B cell (primary cell): ENCODE results near the gene IGF1R. TPM values are rescaled to one million over a fixed set of nuclear protein-coding genes. Genes with fewer than 3 reads are reported as not detected.

ENCODE experiments used
- ATAC-seq: fragments of 200-7000 bp; cut with Tn5 transposase; one replicate; pipeline ENCODE4 v1.10.0; 2021; ENCODE audit warnings: low read depth, mild to moderate bottlenecking, moderate number of reproducible peaks, moderate library complexity
- CTCF ChIA-PET: fragments of 350-600 bp; sonication (Branson Sonifier 250); formaldehyde crosslinking; loops from one replicate; lab custom pipeline; 2021; ENCODE audit warnings: antibody characterized with exemption, inconsistent platforms; lab: Charles Lee
- POLR2A ChIA-PET: fragments of 350-600 bp; sonication (Branson Sonifier 250); formaldehyde crosslinking; loops from one replicate; lab custom pipeline; 2021; ENCODE audit warnings: antibody characterized with exemption; lab: Charles Lee
- DNase-seq: peaks from one replicate; pipeline ENCODE4 v3.0.0; 2013
- H2AFZ ChIP-seq: 2 replicates; pipeline ENCODE4 v1.6.1; 2012; ENCODE audit warnings: mild to moderate bottlenecking, low read depth, low read length; ENCODE audit not compliant: insufficient read depth, poor library complexity, severe bottlenecking
- H3K27ac ChIP-seq, 2 donors: 1 replicate in 1 of 2; 2 replicates in 1 of 2; pipeline ENCODE4 v1.5.1; 2012 to 2013; ENCODE audit warnings: low read length in 2 of 2, mild to moderate bottlenecking in 2 of 2, moderate library complexity in 1 of 2
- H3K27me3 ChIP-seq, 4 experiments: fragments of 200-600 bp in 1 of 4; sonication (generic) in 1 of 4; replicated peaks in 1 of 4; 1 replicate in 2 of 4; 2 replicates in 2 of 4; pipeline versions ENCODE4 v1.6.1 to v1.7.0; 2013 to 2016; ENCODE audit warnings: low read length in 3 of 4, mild to moderate bottlenecking in 2 of 4, mixed read lengths in 1 of 4, moderate library complexity in 1 of 4; ENCODE audit not compliant: insufficient read depth in 4 of 4, control insufficient read depth in 3 of 4; ENCODE audit errors: control extremely low read depth in 1 of 4
- H3K36me3 ChIP-seq, 2 experiments: replicated peaks in 1 of 2; 1 replicate in 1 of 2; 2 replicates in 1 of 2; pipeline versions ENCODE4 v1.6.1 to v1.7.1; 2013; ENCODE audit warnings: low read length in 1 of 2; ENCODE audit not compliant: insufficient read depth in 2 of 2, control insufficient read depth in 1 of 2; ENCODE audit errors: control extremely low read depth in 1 of 2, extremely low read depth in 1 of 2
- H3K4me1 ChIP-seq, 2 donors: fragments of 200-600 bp in 1 of 2; sonication (generic) in 1 of 2; 1 replicate in 1 of 2; 2 replicates in 1 of 2; pipeline versions ENCODE4 v1.5.1 to v1.6.1; 2013 to 2017; ENCODE audit warnings: low read length in 2 of 2; ENCODE audit not compliant: control insufficient read depth in 2 of 2, insufficient read depth in 2 of 2
- H3K4me2 ChIP-seq: replicated peaks from 2 replicates; pipeline ENCODE3; 2012; ENCODE audit warnings: mild to moderate bottlenecking, low read depth, low read length; ENCODE audit not compliant: poor library complexity, severe bottlenecking
- H3K4me3 ChIP-seq, 5 experiments: fragments of 200-600 bp in 1 of 5; sonication (generic) in 1 of 5; 1 replicate in 3 of 5; 2 replicates in 2 of 5; pipeline versions ENCODE4 v1.5.1 to v1.7.0; 2011 to 2016; ENCODE audit warnings: low read length in 4 of 5, mild to moderate bottlenecking in 4 of 5, low read depth in 2 of 5, control low read depth in 1 of 5, moderate library complexity in 1 of 5; ENCODE audit not compliant: insufficient read depth in 1 of 5; ENCODE audit errors: control extremely low read depth in 1 of 5, extremely low read depth in 1 of 5
- H3K79me2 ChIP-seq: fragments of 200-600 bp; sonication (generic); one replicate; pipeline ENCODE4 v1.6.0; 2016; ENCODE audit warnings: low read length; ENCODE audit not compliant: control insufficient read depth, insufficient read depth
- H3K9ac ChIP-seq: fragments of 200-600 bp; sonication (generic); 2 replicates; pipeline ENCODE4 v1.6.1; 2017; ENCODE audit warnings: mild to moderate bottlenecking, low read length, moderate library complexity
- H3K9me3 ChIP-seq, 3 donors: one replicate each; pipeline versions ENCODE4 v1.6.1 to v1.7.1; 2013; ENCODE audit warnings: low read length in 2 of 3; ENCODE audit not compliant: control insufficient read depth in 2 of 3, insufficient read depth in 1 of 3; ENCODE audit errors: control extremely low read depth in 1 of 3
- H4K20me1 ChIP-seq: 2 replicates; pipeline ENCODE4 v1.6.0; 2012; ENCODE audit warnings: mild to moderate bottlenecking, low read length; ENCODE audit not compliant: insufficient read depth, control insufficient read depth, poor library complexity, severe bottlenecking
- H3K27ac Mint-ChIP-seq: one replicate; pipeline ENCODE4 v1.8.0; 2021; ENCODE audit warnings: mixed read lengths
- H3K27me3 Mint-ChIP-seq: one replicate; pipeline ENCODE4 v1.8.0; 2021; ENCODE audit warnings: mixed read lengths
- H3K4me1 Mint-ChIP-seq: one replicate; pipeline ENCODE4 v1.8.0; 2021; ENCODE audit warnings: mixed read lengths
- H3K4me3 Mint-ChIP-seq: one replicate; pipeline ENCODE4 v1.8.0; 2021; ENCODE audit warnings: mixed read lengths
- H3K9me3 Mint-ChIP-seq: one replicate; pipeline ENCODE4 v1.8.0; 2022; ENCODE audit warnings: mixed read lengths; ENCODE audit not compliant: insufficient read depth
- EZH2 ChIP-seq: IDR thresholded peaks from 2 replicates; pipeline ENCODE4 v1.6.1; 2012; ENCODE audit warnings: borderline replicate concordance, low read depth, mild to moderate bottlenecking, moderate library complexity, low read length; ENCODE audit not compliant: insufficient read depth, poor library complexity, severe bottlenecking
- WGBS: methylation state at CpG from one replicate; pipeline ENCODE4 v1.1.5; 2013; ENCODE audit warnings: missing lambda C conversion rate; ENCODE audit not compliant: insufficient coverage; 5-methylcytosine and 5-hydroxymethylcytosine counted together
- intact Hi-C: fragments of 100-400 bp; cut with micrococcal nuclease; formaldehyde crosslinking; loops from one replicate; pipeline ENCODE4 v1.10.0; 2022
- polyA plus RNA-seq: library from polyadenylated mRNA; depleted of rRNA; stranded (reverse); fragments of >200 nt; gene quantifications from 2 replicates; pipeline ENCODE4 v1.2.3, GENCODE V29; 2012
- total RNA-seq, 2 donors: library from RNA; stranded (reverse); fragments of 120-200 nt in 1 of 2; gene quantifications; 1 replicate in 1 of 2; 2 replicates in 1 of 2; pipeline versions ENCODE4 v1.2.3 to v1.2.4, GENCODE V29; 2013 to 2022
- TF ChIP-seq, protein P1 (sequence below): fragments of 200-600 bp; IDR thresholded peaks from one replicate; pipeline ENCODE4 v1.8.0; 2022; ENCODE audit warnings: antibody characterized with exemption, mild to moderate bottlenecking

The IGF1R gene
- total and polyA plus RNA-seq, 2 donors (not counting 1 experiment from before 2014, with no cell fraction given) = 5.4 to 23.1 TPM

DNA sequence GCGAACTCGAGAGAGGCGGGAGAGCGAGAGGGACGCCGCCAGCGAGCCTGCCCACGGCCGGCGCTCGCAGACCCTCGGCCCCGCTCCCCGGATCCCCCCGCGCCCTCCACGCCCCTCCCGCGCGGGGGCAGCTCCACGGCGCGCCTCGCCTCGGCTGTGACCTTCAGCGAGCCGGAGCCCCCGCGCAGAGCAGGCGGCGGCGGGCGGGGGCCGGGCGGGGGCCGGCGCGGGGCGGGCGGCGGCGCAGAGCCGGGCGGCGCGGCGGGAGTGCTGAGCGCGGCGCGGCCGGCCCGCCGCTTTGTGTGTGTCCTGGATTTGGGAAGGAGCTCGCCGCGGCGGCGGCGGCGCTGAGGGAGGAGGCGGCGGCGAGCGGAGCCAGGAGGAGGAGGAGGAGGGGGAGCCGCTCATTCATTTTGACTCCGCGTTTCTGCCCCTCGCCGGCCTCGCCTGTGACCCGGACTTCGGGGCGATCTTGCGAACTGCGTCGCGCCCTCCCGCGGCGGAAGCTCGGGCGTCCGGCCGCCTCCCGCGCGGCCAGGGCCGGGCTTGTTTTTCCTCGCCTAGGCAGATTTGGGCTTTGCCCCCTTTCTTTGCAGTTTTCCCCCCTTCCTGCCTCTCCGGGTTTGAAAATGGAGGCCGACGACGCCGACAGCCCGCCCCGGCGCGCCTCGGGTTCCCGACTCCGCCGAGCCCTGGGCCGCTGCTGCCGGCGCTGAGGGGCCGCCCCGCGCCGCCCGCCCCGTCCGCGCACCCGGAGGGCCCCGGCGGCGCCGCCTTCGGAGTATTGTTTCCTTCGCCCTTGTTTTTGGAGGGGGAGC is 524 bp downstream of the IGF1R start:
- TF ChIP-seq, protein P1, sequence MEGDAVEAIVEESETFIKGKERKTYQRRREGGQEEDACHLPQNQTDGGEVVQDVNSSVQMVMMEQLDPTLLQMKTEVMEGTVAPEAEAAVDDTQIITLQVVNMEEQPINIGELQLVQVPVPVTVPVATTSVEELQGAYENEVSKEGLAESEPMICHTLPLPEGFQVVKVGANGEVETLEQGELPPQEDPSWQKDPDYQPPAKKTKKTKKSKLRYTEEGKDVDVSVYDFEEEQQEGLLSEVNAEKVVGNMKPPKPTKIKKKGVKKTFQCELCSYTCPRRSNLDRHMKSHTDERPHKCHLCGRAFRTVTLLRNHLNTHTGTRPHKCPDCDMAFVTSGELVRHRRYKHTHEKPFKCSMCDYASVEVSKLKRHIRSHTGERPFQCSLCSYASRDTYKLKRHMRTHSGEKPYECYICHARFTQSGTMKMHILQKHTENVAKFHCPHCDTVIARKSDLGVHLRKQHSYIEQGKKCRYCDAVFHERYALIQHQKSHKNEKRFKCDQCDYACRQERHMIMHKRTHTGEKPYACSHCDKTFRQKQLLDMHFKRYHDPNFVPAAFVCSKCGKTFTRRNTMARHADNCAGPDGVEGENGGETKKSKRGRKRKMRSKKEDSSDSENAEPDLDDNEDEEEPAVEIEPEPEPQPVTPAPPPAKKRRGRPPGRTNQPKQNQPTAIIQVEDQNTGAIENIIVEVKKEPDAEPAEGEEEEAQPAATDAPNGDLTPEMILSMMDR = no peak
- no peak for TF ChIP-seq EZH2
- peak overlapping the region; percentile 91 for H3K4me2 ChIP-seq
- peak; percentile 71 for DNase-seq
- H3K9ac ChIP-seq = peak overlapping the region; percentile 62
- peak overlapping the region; percentile 80 for H2AFZ ChIP-seq
- H3K27ac Mint-ChIP-seq = peak overlapping the region; percentile 92
- no peaks in the 10 kb centered on the region for H3K79me2 ChIP-seq
- H4K20me1 ChIP-seq = peaks cover 6% of the 10 kb centered on the region
- peak; percentile 14 for ATAC-seq
- POLR2A ChIA-PET = interaction anchor here (0.8 kb wide), 1 partner anchor 205 kb away, joined by 3 read pairs; no protein-coding TSS in a partner anchor
- H3K4me3 Mint-ChIP-seq = peak overlapping the region; percentile 87
- H3K4me1 ChIP-seq = peaks cover 23 to 31% of the 10 kb centered on the region in 2 donors
- no peaks in the 10 kb centered on the region for H3K9me3 Mint-ChIP-seq
- no peaks in the 10 kb centered on the region for H3K36me3 ChIP-seq
- peaks cover 27% of the 10 kb centered on the region for H3K4me1 Mint-ChIP-seq
- CTCF ChIA-PET = interaction anchor here (3.0 kb wide), 1 partner anchor 11 kb away, joined by 10 read pairs; no protein-coding TSS in a partner anchor
- peaks cover 0 to 13% (median 2%) of the 10 kb centered on the region in 3 donors for H3K9me3 ChIP-seq
- H3K27ac ChIP-seq = no peak overlapping the region
- H3K27me3 ChIP-seq = peaks cover 0 to 23% (median 10%) of the 10 kb centered on the region in 4 experiments
- under 1% methylated on average over 106 of the region's 121 CpGs for WGBS
- peak overlapping the region; percentile 42 to 78 (median 62) for H3K4me3 ChIP-seq
- intact Hi-C loops = loop anchor here (1.0 to 10.0 kb wide), 4 partner anchors 48 to 1953 kb away; partner anchors contain the start of genes ASB7, LINS1 and LYSMD4
- H3K27me3 Mint-ChIP-seq = peaks cover 34% of the 10 kb centered on the region
